Prostate gland (tissue), 2 donors: ENCODE results near the gene DCAF10.

ENCODE experiments used
- POLR2AphosphoS5 ChIP-seq: sonication (generic); formaldehyde crosslinking; IDR thresholded peaks from one replicate; pipeline ENCODE4 v1.6.1; 2017; ENCODE audit warnings: antibody characterized with exemption
- TF ChIP-seq, protein P1 (sequence below), 4 experiments: fragments of 200-600 bp in 2 of 4; fragments of 450-650 bp in 2 of 4; sonication (generic) in 2 of 4; IDR thresholded peaks; 1 replicate in 3 of 4; 2 replicates in 1 of 4; pipeline ENCODE4 v1.5.1; 2016 to 2019; ENCODE audit warnings: antibody characterized with exemption in 4 of 4, mild to moderate bottlenecking in 2 of 4, moderate library complexity in 2 of 4

DNA sequence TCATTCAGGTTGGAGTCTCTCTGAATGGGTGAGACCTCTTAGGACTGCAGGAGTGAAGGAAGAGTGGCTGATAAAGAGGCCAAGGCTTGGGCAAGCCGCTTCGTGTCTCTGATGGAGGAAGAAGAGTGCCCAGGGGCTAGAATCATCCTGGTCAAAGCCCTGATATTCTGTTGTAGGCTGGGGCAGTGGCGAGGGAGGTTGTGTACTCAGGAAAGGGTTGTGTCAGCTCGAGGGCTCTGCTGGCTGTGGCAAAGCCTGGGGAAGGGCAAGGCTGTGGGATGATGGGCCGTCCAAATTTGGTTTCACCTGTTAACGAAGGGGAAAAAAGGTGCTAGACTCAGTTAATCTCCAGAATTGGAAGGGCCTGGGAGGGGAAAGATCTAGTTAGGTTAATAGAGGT lies 49.4 kb upstream of the DCAF10 start:
- TF ChIP-seq, protein P1, sequence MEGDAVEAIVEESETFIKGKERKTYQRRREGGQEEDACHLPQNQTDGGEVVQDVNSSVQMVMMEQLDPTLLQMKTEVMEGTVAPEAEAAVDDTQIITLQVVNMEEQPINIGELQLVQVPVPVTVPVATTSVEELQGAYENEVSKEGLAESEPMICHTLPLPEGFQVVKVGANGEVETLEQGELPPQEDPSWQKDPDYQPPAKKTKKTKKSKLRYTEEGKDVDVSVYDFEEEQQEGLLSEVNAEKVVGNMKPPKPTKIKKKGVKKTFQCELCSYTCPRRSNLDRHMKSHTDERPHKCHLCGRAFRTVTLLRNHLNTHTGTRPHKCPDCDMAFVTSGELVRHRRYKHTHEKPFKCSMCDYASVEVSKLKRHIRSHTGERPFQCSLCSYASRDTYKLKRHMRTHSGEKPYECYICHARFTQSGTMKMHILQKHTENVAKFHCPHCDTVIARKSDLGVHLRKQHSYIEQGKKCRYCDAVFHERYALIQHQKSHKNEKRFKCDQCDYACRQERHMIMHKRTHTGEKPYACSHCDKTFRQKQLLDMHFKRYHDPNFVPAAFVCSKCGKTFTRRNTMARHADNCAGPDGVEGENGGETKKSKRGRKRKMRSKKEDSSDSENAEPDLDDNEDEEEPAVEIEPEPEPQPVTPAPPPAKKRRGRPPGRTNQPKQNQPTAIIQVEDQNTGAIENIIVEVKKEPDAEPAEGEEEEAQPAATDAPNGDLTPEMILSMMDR (IDR thresholded peaks at IDR 0.05), result no peak
- TF ChIP-seq POLR2AphosphoS5, result no peak
